ENCODE measurements around the gene NR2C2. TPM values are rescaled to one million over a fixed set of nuclear protein-coding genes. Genes with fewer than 3 reads are reported as not detected.

The NR2C2 gene
- total and polyA plus RNA-seq, 8 donors: 5.0 to 73.6 (median 15.5) TPM

DNA sequence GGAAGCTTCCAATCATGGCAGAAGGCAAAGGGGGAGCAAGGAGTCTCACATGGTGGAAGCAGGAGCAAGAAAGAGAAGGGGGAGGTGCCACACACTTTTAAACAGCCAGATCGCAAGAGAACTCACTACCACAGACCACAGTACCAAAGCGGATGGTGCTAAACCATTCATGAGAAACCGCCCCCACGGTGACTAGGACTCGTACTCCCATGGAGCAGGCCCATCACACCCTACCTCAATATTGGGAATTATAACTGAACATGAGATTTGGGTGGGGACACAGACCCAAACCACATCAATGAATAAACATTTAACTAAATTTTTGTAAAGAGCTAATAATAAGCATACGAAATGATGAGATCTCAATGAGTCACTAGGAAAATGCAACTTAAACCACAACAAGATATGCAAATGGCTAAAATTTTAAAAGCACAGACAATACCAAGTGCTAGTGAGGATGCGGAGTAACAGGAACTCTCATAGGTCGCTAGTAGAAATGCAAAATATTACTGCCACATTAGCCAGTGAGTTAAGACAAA is 107.7 kb downstream of the NR2C2 start:
- H3K9me3 ChIP-seq: no peaks in the 10 kb centered on the region
- 81 to 89% (median 86%) methylated on average over 8 of the region's 8 CpGs for WGBS, 5 donors
- H3K4me3 ChIP-seq: no peak overlapping the region
- H3K36me3 ChIP-seq: peaks cover 22 to 78% (median 72%) of the 10 kb centered on the region in 4 donors
- peaks cover 0 to 4% (median 2%) of the 10 kb centered on the region in 4 donors for H3K4me1 ChIP-seq
- no peak overlapping the region for H3K27ac ChIP-seq
- intact Hi-C loops (cut with DNase I; ENCODE audit: low total_unique reads): no loop called here
- no peaks in the 10 kb centered on the region for H3K27me3 ChIP-seq
- DNase-seq: no peak
- TF ChIP-seq POLR2AphosphoS5 (IDR thresholded peaks at IDR 0.05): no peak
- no peak for TF ChIP-seq POLR2A (IDR thresholded peaks at IDR 0.05)
- TF ChIP-seq, protein P1, sequence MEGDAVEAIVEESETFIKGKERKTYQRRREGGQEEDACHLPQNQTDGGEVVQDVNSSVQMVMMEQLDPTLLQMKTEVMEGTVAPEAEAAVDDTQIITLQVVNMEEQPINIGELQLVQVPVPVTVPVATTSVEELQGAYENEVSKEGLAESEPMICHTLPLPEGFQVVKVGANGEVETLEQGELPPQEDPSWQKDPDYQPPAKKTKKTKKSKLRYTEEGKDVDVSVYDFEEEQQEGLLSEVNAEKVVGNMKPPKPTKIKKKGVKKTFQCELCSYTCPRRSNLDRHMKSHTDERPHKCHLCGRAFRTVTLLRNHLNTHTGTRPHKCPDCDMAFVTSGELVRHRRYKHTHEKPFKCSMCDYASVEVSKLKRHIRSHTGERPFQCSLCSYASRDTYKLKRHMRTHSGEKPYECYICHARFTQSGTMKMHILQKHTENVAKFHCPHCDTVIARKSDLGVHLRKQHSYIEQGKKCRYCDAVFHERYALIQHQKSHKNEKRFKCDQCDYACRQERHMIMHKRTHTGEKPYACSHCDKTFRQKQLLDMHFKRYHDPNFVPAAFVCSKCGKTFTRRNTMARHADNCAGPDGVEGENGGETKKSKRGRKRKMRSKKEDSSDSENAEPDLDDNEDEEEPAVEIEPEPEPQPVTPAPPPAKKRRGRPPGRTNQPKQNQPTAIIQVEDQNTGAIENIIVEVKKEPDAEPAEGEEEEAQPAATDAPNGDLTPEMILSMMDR (IDR thresholded peaks at IDR 0.05): no peak
- no peak for TF ChIP-seq EP300 (IDR thresholded peaks at IDR 0.05)

DNA sequence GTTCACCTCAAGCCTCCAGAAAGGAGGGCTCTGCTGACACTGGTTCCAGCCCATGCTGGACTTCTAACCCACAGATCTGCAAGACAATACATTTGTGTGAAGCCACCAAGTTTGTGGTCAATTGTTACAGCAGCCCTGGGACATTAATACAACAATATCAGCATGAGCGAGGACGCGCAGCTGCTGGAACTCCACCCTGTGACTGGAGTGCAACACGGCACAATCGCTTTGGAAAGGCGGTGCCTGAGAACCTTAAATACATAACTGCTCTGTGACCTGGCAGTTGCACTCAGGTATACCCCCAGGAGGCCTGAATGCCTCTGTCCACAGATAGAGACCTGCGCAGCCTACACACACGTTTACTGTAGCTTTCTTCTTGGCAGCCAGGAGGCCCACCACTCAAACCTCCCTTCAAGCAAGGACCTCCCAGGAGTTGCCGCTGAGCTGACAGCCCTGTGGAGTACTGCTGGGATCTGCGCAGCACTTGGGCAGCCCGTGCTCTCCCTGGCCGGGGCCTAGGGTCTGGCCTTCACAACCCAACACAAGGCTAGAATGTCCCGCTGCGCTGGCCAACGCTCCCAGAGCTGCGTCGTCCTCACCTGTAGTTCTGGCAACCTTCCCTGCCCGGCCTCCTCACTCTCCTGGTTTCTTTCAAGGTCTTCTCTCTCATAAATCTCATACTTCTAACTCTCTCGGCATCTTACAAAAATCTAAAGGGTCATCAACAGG is 109.5 kb downstream of the NR2C2 start:
- no peak for TF ChIP-seq EP300 (IDR thresholded peaks at IDR 0.05)
- no peak for TF ChIP-seq POLR2A (IDR thresholded peaks at IDR 0.05)
- TF ChIP-seq, protein P1 (IDR thresholded peaks at IDR 0.05): no peak
- no peak for TF ChIP-seq POLR2AphosphoS5 (IDR thresholded peaks at IDR 0.05)
- no peaks in the 10 kb centered on the region for H3K27me3 ChIP-seq
- no peak overlapping the region for H3K27ac ChIP-seq
- H3K36me3 ChIP-seq: peaks cover 21 to 61% (median 55%) of the 10 kb centered on the region in 4 donors
- H3K9me3 ChIP-seq: no peaks in the 10 kb centered on the region
- WGBS, 5 donors: 79 to 89% (median 86%) methylated on average over 14 to 19 of the region's 19 CpGs
- H3K4me3 ChIP-seq: no peak overlapping the region
- DNase-seq: no peak
- intact Hi-C loops (cut with DNase I; ENCODE audit: low total_unique reads): no loop called here
- H3K4me1 ChIP-seq: peaks cover 0 to 4% (median 1%) of the 10 kb centered on the region in 4 donors

DNA sequence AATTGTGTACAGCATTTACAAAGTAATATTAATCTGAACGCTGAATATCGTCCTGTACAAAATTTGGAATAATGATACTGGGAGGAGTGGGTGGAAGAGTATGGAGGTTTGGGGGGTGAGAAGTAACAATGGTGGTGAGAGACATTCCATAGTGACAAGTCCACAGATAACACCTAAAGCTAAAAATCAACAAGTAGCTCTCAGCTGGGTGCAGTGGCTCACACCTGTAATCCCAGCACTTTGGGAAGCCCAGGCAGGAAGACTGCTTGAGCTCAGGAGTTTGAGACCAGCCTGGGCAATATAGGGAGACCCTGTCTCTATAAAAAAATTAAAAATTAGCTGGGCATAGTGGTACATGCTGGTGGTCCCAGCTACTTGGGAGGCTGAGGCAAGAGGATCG is 112.6 kb downstream of the NR2C2 start:
- peaks cover 14 to 20% (median 18%) of the 10 kb centered on the region in 4 donors for H3K4me1 ChIP-seq
- DNase-seq: no peak
- no peak overlapping the region for H3K4me3 ChIP-seq
- no peak for TF ChIP-seq POLR2AphosphoS5 (IDR thresholded peaks at IDR 0.05)
- no peak for TF ChIP-seq POLR2A (IDR thresholded peaks at IDR 0.05)
- no peak for TF ChIP-seq EP300 (IDR thresholded peaks at IDR 0.05)
- TF ChIP-seq, protein P1 (IDR thresholded peaks at IDR 0.05): no peak
- H3K27ac ChIP-seq: no peak overlapping the region
- H3K27me3 ChIP-seq: no peaks in the 10 kb centered on the region
- no peaks in the 10 kb centered on the region for H3K9me3 ChIP-seq
- intact Hi-C loops (cut with DNase I; ENCODE audit: low total_unique reads): no loop called here
- peaks cover 9 to 37% (median 36%) of the 10 kb centered on the region in 4 donors for H3K36me3 ChIP-seq
- 92 to 95% (median 94%) methylated on average over 3 of the region's 3 CpGs for WGBS, 5 donors

DNA sequence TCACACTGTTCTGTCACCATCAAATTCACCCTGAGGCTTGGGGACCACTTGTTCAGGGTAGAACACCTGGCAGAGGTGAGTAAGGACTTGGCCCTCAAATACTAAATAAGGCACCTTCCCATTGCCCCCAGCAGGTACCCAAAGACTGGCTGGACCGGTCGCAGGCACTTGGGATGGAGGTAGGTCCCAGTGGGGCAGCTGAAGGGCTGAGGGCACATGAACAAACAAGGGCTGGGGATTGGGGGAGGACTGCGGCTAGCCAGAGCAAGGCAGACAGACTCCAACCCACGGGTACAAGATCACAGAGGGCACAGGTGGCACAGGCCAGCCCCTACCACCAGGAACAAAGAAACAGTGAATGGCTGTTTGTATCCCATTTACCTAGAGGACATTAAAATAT is 115.9 kb downstream of the NR2C2 start:
- DNase-seq: no peak
- 52 to 81% (median 60%) methylated on average over 4 of the region's 4 CpGs for WGBS, 5 donors

More for the DNA sequence above, 115.9 kb downstream of the NR2C2 start:
- intact Hi-C loops (cut with DNase I; ENCODE audit: low total_unique reads): no loop called here
- peak overlapping the region in 2 of 4 donors; percentile 92 to 97 for H3K4me3 ChIP-seq
- H3K36me3 ChIP-seq: peaks cover 8 to 15% (median 13%) of the 10 kb centered on the region in 4 donors
- H3K27me3 ChIP-seq: no peaks in the 10 kb centered on the region
- no peaks in the 10 kb centered on the region for H3K9me3 ChIP-seq
- TF ChIP-seq, protein P1 (IDR thresholded peaks at IDR 0.05): no peak
- no peak for TF ChIP-seq EP300 (IDR thresholded peaks at IDR 0.05)
- TF ChIP-seq POLR2A (IDR thresholded peaks at IDR 0.05): no peak
- TF ChIP-seq POLR2AphosphoS5 (IDR thresholded peaks at IDR 0.05): no peak
- peaks cover 14 to 23% (median 20%) of the 10 kb centered on the region in 4 donors for H3K4me1 ChIP-seq
- no peak overlapping the region for H3K27ac ChIP-seq
